Measurements from ENCODE around the gene CTXN1.

CTXN1 gene

GRCh38 chr19:7911508-7912143 is 14.3 kb downstream of the CTXN1 start:
- H3K9me3 Mint-ChIP-seq: no peaks in the 10 kb centered on the region
- H3K27ac Mint-ChIP-seq: peak overlapping the region in 1 of 2 donors; percentile 41

GRCh38 chr19:7910321-7911161 is 15.4 kb downstream of the CTXN1 start:
- Mint-ChIP-seq H3K27me3 (peaks cover 3 to 13% of the 10 kb centered on the region in 2 donors), H3K27ac (no peak overlapping the region), H3K4me3 (no peak overlapping the region), H3K36me3 (ENCODE audit: insufficient read depth) (peaks cover 70% of the 10 kb centered on the region), H3K4me1 (ENCODE audit: low read depth in 2 of 2) (peaks cover 15 to 22% of the 10 kb centered on the region in 2 donors), H3K9me3 (no peaks in the 10 kb centered on the region)
- ATAC-seq (replicated peaks) (no peak), DNase-seq (no peak)

More at GRCh38 chr19:7911508-7912143, 14.3 kb downstream of the CTXN1 start:
- H3K36me3 Mint-ChIP-seq (ENCODE audit: insufficient read depth): peaks cover 69% of the 10 kb centered on the region
- ATAC-seq (replicated peaks) (no peak), DNase-seq (no peak)
- peaks cover 14 to 16% of the 10 kb centered on the region in 2 donors for H3K4me1 Mint-ChIP-seq (ENCODE audit: low read depth in 2 of 2)
- no peak overlapping the region for H3K4me3 Mint-ChIP-seq
- peaks cover 5 to 17% of the 10 kb centered on the region in 2 donors for H3K27me3 Mint-ChIP-seq

GRCh38 chr19:7909471-7910067 is 16.4 kb downstream of the CTXN1 start:
- DNase-seq (no peak), ATAC-seq (replicated peaks) (no peak)
- H3K4me1 Mint-ChIP-seq (ENCODE audit: low read depth in 2 of 2): peaks cover 21 to 31% of the 10 kb centered on the region in 2 donors
- H3K4me3 Mint-ChIP-seq: peak overlapping the region in 1 of 2 donors; percentile 17
- peaks cover 0 to 3% of the 10 kb centered on the region in 2 donors for H3K27me3 Mint-ChIP-seq
- no peak overlapping the region for H3K27ac Mint-ChIP-seq
- no peaks in the 10 kb centered on the region for H3K9me3 Mint-ChIP-seq
- H3K36me3 Mint-ChIP-seq (ENCODE audit: insufficient read depth): peaks cover 71% of the 10 kb centered on the region

GRCh38 chr19:7908742-7909461 is 17.0 kb downstream of the CTXN1 start:
- DNase-seq (no peak), ATAC-seq (replicated peaks) (no peak)
- peaks cover 71% of the 10 kb centered on the region for H3K36me3 Mint-ChIP-seq (ENCODE audit: insufficient read depth)
- no peaks in the 10 kb centered on the region for H3K27me3 Mint-ChIP-seq
- H3K27ac Mint-ChIP-seq: no peak overlapping the region
- H3K4me3 Mint-ChIP-seq: no peak overlapping the region
- H3K9me3 Mint-ChIP-seq: no peaks in the 10 kb centered on the region
- peaks cover 23 to 33% of the 10 kb centered on the region in 2 donors for H3K4me1 Mint-ChIP-seq (ENCODE audit: low read depth in 2 of 2)

- H3K36me3 Mint-ChIP-seq (ENCODE audit: insufficient read depth): peaks cover 74% of the 10 kb centered on the region
- no peaks in the 10 kb centered on the region for H3K9me3 Mint-ChIP-seq
- peak overlapping the region; percentile 29 to 58 for H3K27ac Mint-ChIP-seq
- ATAC-seq (replicated peaks) (no peak), DNase-seq (no peak)
- H3K4me1 Mint-ChIP-seq (ENCODE audit: low read depth in 2 of 2): peaks cover 26 to 36% of the 10 kb centered on the region in 2 donors
- no peaks in the 10 kb centered on the region for H3K27me3 Mint-ChIP-seq
- no peak overlapping the region for H3K4me3 Mint-ChIP-seq
Observed at GRCh38 chr19:7908078-7908699, 17.7 kb downstream of the CTXN1 start.

GRCh38 chr19:7907544-7907943 is 18.4 kb downstream of the CTXN1 start:
- H3K27ac Mint-ChIP-seq: peak overlapping the region; percentile 58 to 75
- H3K9me3 Mint-ChIP-seq: no peaks in the 10 kb centered on the region
- no peak for ATAC-seq (replicated peaks)
- no peak for DNase-seq
- no peak overlapping the region for H3K4me3 Mint-ChIP-seq
- H3K36me3 Mint-ChIP-seq (ENCODE audit: insufficient read depth): peaks cover 72% of the 10 kb centered on the region
- H3K27me3 Mint-ChIP-seq: no peaks in the 10 kb centered on the region
- H3K4me1 Mint-ChIP-seq (ENCODE audit: low read depth in 2 of 2): peaks cover 29 to 41% of the 10 kb centered on the region in 2 donors

- Mint-ChIP-seq H3K36me3 (ENCODE audit: insufficient read depth) (peaks cover 71% of the 10 kb centered on the region), H3K27me3 (no peaks in the 10 kb centered on the region), H3K27ac (peak overlapping the region; percentile 58 to 75), H3K9me3 (no peaks in the 10 kb centered on the region), H3K4me1 (ENCODE audit: low read depth in 2 of 2) (peaks cover 29 to 41% of the 10 kb centered on the region in 2 donors), H3K4me3 (peak overlapping the region in 1 of 2 donors; percentile 38)
- DNase-seq: no peak
- no peak for ATAC-seq (replicated peaks)
Observed at GRCh38 chr19:7907122-7907521, 18.8 kb downstream of the CTXN1 start.

GRCh38 chr19:7905859-7906258 is 20.1 kb downstream of the CTXN1 start:
- Mint-ChIP-seq H3K27ac (peak overlapping the region; percentile 99), H3K4me3 (peak overlapping the region; percentile 88 to 95), H3K4me1 (ENCODE audit: low read depth in 2 of 2) (peaks cover 29 to 41% of the 10 kb centered on the region in 2 donors), H3K27me3 (no peaks in the 10 kb centered on the region), H3K36me3 (ENCODE audit: insufficient read depth) (peaks cover 63% of the 10 kb centered on the region), H3K9me3 (no peaks in the 10 kb centered on the region)
- ATAC-seq (replicated peaks): no peak
- no peak for DNase-seq

GRCh38 chr19:7905268-7905667 is 20.7 kb downstream of the CTXN1 start:
- peaks cover 29 to 36% of the 10 kb centered on the region in 2 donors for H3K4me1 Mint-ChIP-seq (ENCODE audit: low read depth in 2 of 2)
- peaks cover 57% of the 10 kb centered on the region for H3K36me3 Mint-ChIP-seq (ENCODE audit: insufficient read depth)
- no peak for DNase-seq
- H3K27me3 Mint-ChIP-seq: no peaks in the 10 kb centered on the region
- peak overlapping the region; percentile 88 to 95 for H3K4me3 Mint-ChIP-seq
- no peaks in the 10 kb centered on the region for H3K9me3 Mint-ChIP-seq
- no peak for ATAC-seq (replicated peaks)
- H3K27ac Mint-ChIP-seq: peak overlapping the region; percentile 99

- no peaks in the 10 kb centered on the region for H3K27me3 Mint-ChIP-seq
Observed at GRCh38 chr19:7904074-7905020, 21.6 kb downstream of the CTXN1 start.

GRCh38 chr19:7903244-7904073 is 22.5 kb downstream of the CTXN1 start, which contains the start of gene MAP2K7:
Gene MAP2K7, plus strand, starts transcription at chr19:7903877. Its CDS starts 68 bp downstream, at chr19:7903945.
- H3K27ac Mint-ChIP-seq: peak within 1 kb of the TSS; percentile 99
- no peaks in the 10 kb centered on the region for H3K27me3 Mint-ChIP-seq
- H3K36me3 Mint-ChIP-seq (ENCODE audit: insufficient read depth): peaks cover 49% of the 10 kb centered on the region
- peaks cover 29 to 36% of the 10 kb centered on the region in 2 donors for H3K4me1 Mint-ChIP-seq (ENCODE audit: low read depth in 2 of 2)
- no peaks in the 10 kb centered on the region for H3K9me3 Mint-ChIP-seq
- peak within 1 kb of the TSS; percentile 88 to 95 for H3K4me3 Mint-ChIP-seq
- peak; percentile 100 for DNase-seq
- peak; percentile 66 for ATAC-seq (replicated peaks)

More at GRCh38 chr19:7904074-7905020, 21.6 kb downstream of the CTXN1 start:
- ATAC-seq (replicated peaks) (peak; percentile 81), DNase-seq (peak; percentile 89 to 92 (median 89))
- Mint-ChIP-seq H3K9me3 (no peaks in the 10 kb centered on the region), H3K4me3 (peak overlapping the region; percentile 88 to 95), H3K4me1 (ENCODE audit: low read depth in 2 of 2) (peaks cover 29 to 36% of the 10 kb centered on the region in 2 donors), H3K36me3 (ENCODE audit: insufficient read depth) (peaks cover 54% of the 10 kb centered on the region), H3K27ac (peak overlapping the region; percentile 99)

All from effector memory CD8-positive, alpha-beta T cell (primary cell).